Adipocyte (in vitro differentiated cells): ENCODE measurements around the gene TTC38.
A peak's percentile ranks its signal among the peaks of the same experiment; 100 is the strongest.

Source experiments
- DNase-seq: peaks from one replicate; pipeline ENCODE4 v3.0.0-alpha.2; 2015; ENCODE audit warnings: low read depth
- H3K27me3 ChIP-seq: replicated peaks from 2 replicates; pipeline ENCODE4 v1.7.0; 2013; ENCODE audit warnings: mild to moderate bottlenecking, low read length, moderate library complexity; ENCODE audit not compliant: control insufficient read depth, insufficient read depth
- H3K36me3 ChIP-seq: 2 replicates; pipeline ENCODE4 v1.7.0; 2013; ENCODE audit warnings: low read length, mild to moderate bottlenecking, moderate library complexity; ENCODE audit not compliant: control insufficient read depth, insufficient read depth, severe bottlenecking
- H3K4me1 ChIP-seq: 2 replicates; pipeline ENCODE4 v1.7.0; 2013; ENCODE audit warnings: mild to moderate bottlenecking, low read length, moderate library complexity; ENCODE audit not compliant: control insufficient read depth, insufficient read depth
- H3K4me3 ChIP-seq: 2 replicates; pipeline ENCODE4 v1.7.0; 2013; ENCODE audit warnings: mild to moderate bottlenecking, low read length, moderate library complexity
- H3K9ac ChIP-seq: 2 replicates; pipeline ENCODE4 v1.7.0; 2013; ENCODE audit warnings: mild to moderate bottlenecking, low read length, moderate library complexity
- H3K9me3 ChIP-seq: 2 replicates; pipeline ENCODE4 v1.7.0; 2013; ENCODE audit warnings: mild to moderate bottlenecking, low read length, moderate library complexity; ENCODE audit not compliant: control insufficient read depth

The TTC38 gene

DNA sequence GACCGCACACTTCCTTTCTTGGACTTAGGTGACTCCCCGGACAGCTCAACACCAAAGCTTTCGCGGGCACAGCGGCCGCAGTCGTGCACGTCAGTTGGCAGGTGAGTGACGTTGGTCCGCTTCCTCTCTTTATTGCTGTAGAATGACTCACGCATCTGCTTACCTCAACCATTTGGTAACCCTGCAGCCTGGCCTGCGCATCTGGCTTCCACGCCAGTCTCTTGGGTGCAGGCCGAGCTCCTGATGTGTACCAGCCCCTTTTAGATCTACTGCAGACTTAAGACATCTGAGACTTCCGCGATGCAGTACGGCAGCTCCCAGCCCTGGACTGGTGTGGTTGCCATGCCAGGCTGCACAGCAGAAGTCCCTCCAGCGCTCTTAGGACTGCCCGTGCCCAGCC is 55.4 kb downstream of the TTC38 start:
- H3K9me3 ChIP-seq: no peaks in the 10 kb centered on the region
- no peak overlapping the region for H3K9ac ChIP-seq
- no peak overlapping the region for H3K4me3 ChIP-seq
- H3K27me3 ChIP-seq: no peaks in the 10 kb centered on the region
- H3K36me3 ChIP-seq: no peaks in the 10 kb centered on the region
- DNase-seq: no peak
- H3K4me1 ChIP-seq: no peaks in the 10 kb centered on the region

DNA sequence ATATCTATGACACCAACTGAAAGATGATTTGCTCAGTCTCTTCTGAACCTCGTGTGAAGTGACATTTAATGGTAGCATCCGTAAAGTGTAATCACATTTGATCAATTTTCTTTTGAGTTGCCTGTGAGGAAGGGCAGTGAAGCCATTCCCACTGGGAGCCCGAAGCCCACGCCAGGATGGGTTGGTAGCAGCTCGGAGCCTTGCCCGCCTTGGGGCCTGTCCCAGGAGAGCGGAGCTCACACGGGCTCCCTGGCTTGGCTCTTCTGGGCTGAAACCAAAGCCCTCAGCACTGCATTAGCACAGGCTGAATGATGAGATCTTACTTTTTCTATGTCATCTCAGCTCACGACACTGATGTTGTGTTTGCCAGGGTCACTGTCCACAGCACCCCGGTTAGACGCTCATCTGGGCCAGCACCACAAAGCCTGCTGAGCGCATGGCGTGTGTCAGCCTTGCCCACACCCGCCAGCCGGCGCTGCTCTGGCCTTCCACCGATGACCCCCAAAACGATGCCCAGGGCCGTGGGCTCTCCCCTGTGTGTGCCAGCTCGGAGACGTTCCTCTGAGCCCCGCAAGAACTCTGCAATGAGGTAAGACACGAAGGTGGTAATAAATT is 58.4 kb downstream of the TTC38 start:
- H3K9ac ChIP-seq: no peak overlapping the region
- no peaks in the 10 kb centered on the region for H3K27me3 ChIP-seq
- no peak for DNase-seq
- H3K9me3 ChIP-seq: no peaks in the 10 kb centered on the region
- no peaks in the 10 kb centered on the region for H3K36me3 ChIP-seq
- H3K4me3 ChIP-seq: no peak overlapping the region
- H3K4me1 ChIP-seq: no peaks in the 10 kb centered on the region

DNA sequence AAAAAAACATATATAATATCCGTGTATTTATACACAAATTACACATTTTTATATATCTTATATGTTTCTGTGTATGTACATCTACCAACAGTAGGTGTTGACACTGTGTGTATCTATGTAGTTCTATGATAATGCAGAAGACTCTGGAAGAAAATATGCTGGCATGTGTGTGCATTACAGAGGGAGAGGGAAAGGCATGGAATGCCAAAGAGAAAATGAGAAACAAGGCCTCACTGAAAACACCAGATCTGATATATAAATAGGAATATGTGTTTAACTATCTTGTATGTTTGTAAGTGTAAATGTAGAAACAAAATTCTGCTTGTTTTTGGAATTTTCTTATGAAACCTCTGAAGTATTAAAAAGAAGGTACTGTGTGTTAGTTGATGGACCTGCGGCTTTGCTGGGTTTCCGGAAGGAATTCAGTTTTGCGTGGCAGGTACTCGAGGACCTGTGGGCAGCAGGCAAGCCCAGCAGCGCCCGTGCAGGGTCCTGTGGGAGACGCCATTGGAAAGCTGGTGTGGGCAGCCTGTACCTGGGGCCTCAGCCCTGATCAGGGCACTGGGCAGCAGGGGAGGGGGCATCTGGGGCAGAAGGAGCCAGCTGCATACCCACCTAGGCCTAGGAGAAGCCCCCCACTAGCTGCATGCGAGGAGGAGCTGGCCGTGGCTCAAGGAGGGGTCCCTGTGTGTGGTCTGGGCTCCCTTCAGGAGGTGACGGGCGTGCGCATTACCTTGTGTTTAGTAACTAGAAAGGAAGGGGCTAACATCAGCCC is 60.1 kb downstream of the TTC38 start:
- no peaks in the 10 kb centered on the region for H3K9me3 ChIP-seq

DNA sequence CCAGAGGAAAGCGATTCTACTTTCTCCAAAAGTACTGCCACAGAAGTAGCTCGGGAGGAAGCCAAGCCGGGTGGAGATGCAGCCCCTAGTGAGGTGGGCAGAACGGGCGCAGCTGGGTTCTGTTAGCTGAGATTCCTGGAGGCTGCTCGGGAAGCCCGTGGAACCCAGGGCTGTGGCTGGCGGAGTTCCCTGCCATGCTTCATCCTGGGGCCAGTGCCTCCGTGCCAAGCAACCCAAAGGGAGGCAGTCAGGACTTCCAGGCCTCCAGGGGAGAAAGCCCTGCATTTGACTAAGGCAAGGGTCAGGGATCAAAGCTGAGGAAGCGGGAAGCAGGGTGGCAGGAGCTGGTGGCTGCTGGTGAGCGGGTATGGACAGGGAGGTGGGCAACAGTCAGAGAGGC is 61.0 kb downstream of the TTC38 start:
- Histone ChIP-seq H3K36me3 (no peaks in the 10 kb centered on the region), H3K27me3 (no peaks in the 10 kb centered on the region), H3K9ac (no peak overlapping the region), H3K4me1 (no peaks in the 10 kb centered on the region), H3K9me3 (no peaks in the 10 kb centered on the region), H3K4me3 (no peak overlapping the region)
- no peak for DNase-seq

More for the DNA sequence above, 60.1 kb downstream of the TTC38 start:
- DNase-seq: no peak
- Histone ChIP-seq H3K27me3 (no peaks in the 10 kb centered on the region), H3K36me3 (no peaks in the 10 kb centered on the region), H3K4me1 (no peaks in the 10 kb centered on the region), H3K4me3 (no peak overlapping the region), H3K9ac (no peak overlapping the region)

DNA sequence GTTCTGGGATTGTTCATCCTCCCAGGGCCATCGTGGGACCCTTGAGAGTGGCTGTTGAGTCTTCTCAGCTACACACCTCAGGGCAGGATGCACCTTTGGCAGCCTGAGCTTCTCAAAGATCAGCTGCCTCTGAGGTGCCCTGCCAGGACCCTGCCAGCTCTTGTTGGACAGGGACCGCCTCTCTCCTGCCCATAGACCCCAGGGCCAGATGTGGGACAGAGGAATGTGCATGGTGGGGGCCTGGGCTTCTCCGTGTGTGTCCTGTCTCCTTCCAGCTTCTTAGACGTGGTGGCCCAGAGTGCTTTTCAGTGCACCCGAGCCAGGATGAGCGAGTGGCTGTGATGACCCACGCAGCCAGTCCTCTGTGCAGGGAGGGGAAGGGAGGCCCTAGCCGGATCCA is 61.8 kb downstream of the TTC38 start:
- no peak for DNase-seq
- H3K9ac ChIP-seq: no peak overlapping the region
- H3K9me3 ChIP-seq: no peaks in the 10 kb centered on the region
- no peaks in the 10 kb centered on the region for H3K4me1 ChIP-seq
- H3K27me3 ChIP-seq: no peaks in the 10 kb centered on the region
- no peaks in the 10 kb centered on the region for H3K36me3 ChIP-seq
- H3K4me3 ChIP-seq: no peak overlapping the region

DNA sequence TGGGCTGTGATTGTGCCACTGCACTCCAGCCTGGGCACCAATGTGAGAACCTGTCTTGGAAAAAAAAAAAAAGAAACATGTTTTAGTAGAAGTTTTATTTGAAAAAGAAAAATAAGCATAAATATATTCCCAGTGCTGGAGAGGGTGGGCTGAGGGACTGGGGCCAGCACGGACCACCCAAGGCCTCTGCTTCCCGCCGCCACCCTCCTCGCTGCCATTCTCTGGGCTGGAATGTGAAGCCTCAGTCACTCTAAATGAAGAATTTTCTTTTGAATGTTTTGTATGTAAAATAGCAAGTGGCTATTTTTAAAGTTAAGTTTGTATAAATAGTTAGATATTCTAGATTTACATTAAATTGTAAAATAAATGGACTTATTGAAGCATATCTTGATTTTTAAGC is 62.6 kb downstream of the TTC38 start:
- H3K9ac ChIP-seq: no peak overlapping the region
- no peaks in the 10 kb centered on the region for H3K27me3 ChIP-seq
- H3K4me1 ChIP-seq: no peaks in the 10 kb centered on the region
- H3K36me3 ChIP-seq: no peaks in the 10 kb centered on the region
- H3K4me3 ChIP-seq: no peak overlapping the region
- no peaks in the 10 kb centered on the region for H3K9me3 ChIP-seq
- DNase-seq: no peak

DNA sequence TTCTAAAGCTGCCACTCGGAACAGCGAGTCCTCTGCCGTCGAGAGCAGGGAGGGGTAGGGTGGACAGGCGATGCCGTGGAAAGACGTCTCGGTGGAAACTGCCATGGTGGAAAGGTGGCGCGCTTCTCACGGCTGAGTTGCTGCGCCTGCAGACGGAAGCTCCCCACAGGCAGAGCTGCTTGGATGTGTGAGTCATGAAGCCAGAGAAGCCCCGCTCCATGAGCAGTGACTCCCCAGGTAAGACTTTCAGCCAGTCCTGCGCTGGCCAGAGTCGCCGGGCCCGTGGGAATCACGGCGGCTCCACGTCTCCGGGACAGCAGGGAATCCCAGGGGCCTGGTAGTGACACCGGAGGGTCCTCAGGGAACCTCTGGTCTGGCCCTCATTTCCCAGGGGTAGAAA is 63.7 kb downstream of the TTC38 start:
- H3K36me3 ChIP-seq: no peaks in the 10 kb centered on the region
- DNase-seq: no peak
- H3K27me3 ChIP-seq: no peaks in the 10 kb centered on the region
- peaks cover 1% of the 10 kb centered on the region for H3K4me1 ChIP-seq
- H3K4me3 ChIP-seq: no peak overlapping the region
- no peak overlapping the region for H3K9ac ChIP-seq
- H3K9me3 ChIP-seq: no peaks in the 10 kb centered on the region

DNA sequence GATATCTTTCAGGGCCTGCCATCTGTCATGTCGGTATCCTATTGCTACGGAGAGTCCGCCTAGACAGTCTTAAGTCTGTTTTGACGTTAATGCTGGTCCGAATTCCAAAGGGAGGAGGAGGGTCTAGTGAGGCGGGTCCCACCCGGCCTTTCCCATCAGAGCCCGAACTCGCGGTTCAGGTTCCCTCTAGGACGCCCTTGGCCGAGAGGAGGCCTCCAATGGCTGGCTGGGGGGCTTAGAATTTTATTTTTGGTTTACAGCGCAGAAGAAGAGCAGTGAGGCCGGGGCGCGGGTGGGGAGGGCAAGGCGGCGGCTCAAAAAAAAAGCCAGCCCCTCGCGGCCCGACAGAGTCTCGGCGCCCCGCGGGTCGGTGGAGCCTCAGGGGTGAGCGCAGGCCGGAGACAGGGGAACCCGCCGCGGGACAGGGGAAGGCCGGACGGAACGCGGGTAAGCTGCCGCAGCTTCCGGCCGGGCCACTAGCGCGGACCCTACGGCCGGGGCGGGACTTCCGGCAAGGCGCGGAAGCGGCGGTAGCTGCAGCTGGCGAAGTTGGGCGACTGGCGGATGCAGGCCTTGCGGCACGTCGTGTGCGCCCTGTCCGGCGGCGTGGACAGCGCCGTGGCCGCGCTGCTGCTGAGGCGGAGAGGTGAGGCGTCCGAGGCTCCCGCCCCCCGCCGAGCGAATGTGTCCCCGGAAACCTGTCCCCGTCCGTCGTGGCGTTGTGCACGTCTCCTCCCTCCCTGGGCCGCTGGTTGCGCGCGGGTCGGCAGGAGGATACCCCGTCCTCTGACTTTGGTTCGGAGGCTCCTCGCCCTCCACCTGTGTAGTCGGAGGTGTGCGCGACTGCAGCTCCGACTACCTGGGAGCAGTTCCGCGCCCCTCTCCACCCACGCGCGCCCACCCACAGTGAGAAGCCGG is 67.7 kb downstream of the TTC38 start, which contains the start of gene TRMU:
Gene TRMU (plus strand): TSS at position 514 of the 918 bp plus-strand sequence. CDS start 51 bp downstream, at position 565.
- Histone ChIP-seq H3K27me3 (no peaks in the 10 kb centered on the region), H3K36me3 (peaks cover 29% of the 10 kb centered on the region), H3K9ac (peak within 1 kb of the TSS; percentile 96), H3K4me3 (peak within 1 kb of the TSS; percentile 96), H3K9me3 (no peaks in the 10 kb centered on the region), H3K4me1 (peaks cover 15% of the 10 kb centered on the region)
- peak; percentile 96 for DNase-seq

DNA sequence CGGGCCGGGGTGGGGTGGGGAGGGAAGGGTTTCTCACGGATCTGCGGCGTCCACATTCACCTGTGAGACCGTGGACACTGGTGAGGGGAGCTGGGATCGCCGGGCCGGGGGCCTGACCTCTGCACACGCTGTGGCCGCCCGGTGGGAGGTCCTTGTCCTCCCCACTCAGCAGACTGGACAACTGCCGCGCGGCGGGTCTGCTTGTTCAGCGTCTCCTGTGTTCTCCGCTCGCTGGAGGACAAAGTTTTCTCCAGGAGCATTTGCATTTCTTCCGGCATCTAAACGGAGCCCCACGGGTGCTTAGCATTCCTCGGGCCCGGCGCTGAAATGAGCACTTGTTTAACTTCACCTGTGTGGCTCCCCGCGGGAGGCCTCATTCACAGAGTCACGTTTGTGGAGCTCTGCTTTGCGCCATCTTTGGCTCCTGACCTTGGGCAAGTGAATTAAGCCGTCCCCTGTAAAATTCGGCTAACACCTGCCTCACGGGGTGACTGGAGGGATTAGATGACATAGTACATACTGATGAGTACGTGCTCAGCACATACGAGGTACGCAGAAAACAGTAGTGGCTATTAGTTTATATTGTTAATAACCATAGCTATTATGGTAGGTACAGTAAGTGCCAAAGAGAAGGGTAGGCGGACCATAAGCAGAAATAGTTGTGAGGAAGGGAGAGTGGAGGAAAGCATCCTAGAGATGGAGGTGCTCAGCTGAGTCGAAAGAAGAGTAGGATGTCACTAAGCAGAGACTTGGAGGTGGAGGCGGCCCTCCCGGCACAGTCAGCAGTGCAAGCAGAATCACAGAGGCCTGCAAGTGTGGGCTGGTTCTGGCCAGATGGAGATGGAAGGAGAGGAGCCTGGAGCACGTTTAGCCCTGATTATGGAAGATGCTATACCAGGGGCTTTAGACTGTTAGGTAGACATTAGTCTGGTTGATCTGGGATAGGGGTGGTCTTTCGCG is 68.6 kb downstream of the TTC38 start:
- H3K27me3 ChIP-seq: no peaks in the 10 kb centered on the region
- H3K9me3 ChIP-seq: no peaks in the 10 kb centered on the region
- peak; percentile 46 for DNase-seq
- peaks cover 36% of the 10 kb centered on the region for H3K36me3 ChIP-seq
- peak overlapping the region; percentile 96 for H3K9ac ChIP-seq
- H3K4me1 ChIP-seq: peaks cover 15% of the 10 kb centered on the region
- H3K4me3 ChIP-seq: peak overlapping the region; percentile 96

DNA sequence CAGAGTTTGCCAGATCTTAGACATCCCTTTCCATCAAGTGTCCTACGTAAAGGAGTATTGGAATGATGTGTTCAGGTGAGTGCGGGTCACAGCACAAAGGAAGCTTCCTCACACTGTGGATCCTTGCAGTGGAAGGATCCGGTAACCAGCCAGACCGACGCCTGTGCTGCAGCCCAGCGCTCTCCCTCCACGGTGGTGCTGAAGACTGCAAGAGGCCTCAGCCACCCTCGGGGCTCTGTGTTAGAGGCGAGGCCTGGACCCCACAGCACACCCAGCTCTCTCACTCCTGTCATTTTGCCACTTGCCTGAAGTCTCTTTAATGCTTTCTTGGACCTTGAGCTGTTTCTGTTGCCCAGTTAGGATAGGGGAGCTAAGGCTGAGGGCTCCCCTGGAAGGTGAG is 70.1 kb downstream of the TTC38 start:
- Histone ChIP-seq H3K36me3 (peaks cover 50% of the 10 kb centered on the region), H3K9me3 (no peaks in the 10 kb centered on the region), H3K27me3 (no peaks in the 10 kb centered on the region), H3K4me1 (peaks cover 15% of the 10 kb centered on the region), H3K9ac (no peak overlapping the region), H3K4me3 (no peak overlapping the region)
- no peak for DNase-seq
